HG03521 (cell line): ENCODE data around the gene FEZ2.
A peak's percentile ranks its signal among the peaks of the same experiment; 100 is the strongest.

ENCODE experiments used
- ATAC-seq: cut with Tn5 transposase; IDR thresholded peaks from one replicate; pipeline ENCODE4 v1.9.1; 2021; ENCODE audit warnings: mild to moderate bottlenecking, moderate library complexity; ENCODE audit not compliant: unreplicated experiment

The FEZ2 gene

GRCh38 chr2:36534275-36534799 lies 63.6 kb downstream of the FEZ2 start:
- no peak for ATAC-seq

GRCh38 chr2:36530983-36531354 lies 67.0 kb downstream of the FEZ2 start:
- ATAC-seq: no peak

- ATAC-seq: no peak
Observed at GRCh38 chr2:36530178-36530982, 67.6 kb downstream of the FEZ2 start.

- ATAC-seq: peak; percentile 29
Observed at GRCh38 chr2:36528766-36529392, 69.1 kb downstream of the FEZ2 start.

GRCh38 chr2:36528274-36528673 lies 69.7 kb downstream of the FEZ2 start:
- peak; percentile 83 for ATAC-seq

- ATAC-seq: no peak
Observed at GRCh38 chr2:36526226-36526625, 71.7 kb downstream of the FEZ2 start.

GRCh38 chr2:36525245-36525644 lies 72.7 kb downstream of the FEZ2 start:
- no peak for ATAC-seq

GRCh38 chr2:36523153-36523552 lies 74.8 kb downstream of the FEZ2 start:
- ATAC-seq: no peak

- no peak for ATAC-seq
Observed at GRCh38 chr2:36520431-36520830, 77.5 kb downstream of the FEZ2 start.

- ATAC-seq: no peak
Observed at GRCh38 chr2:36516136-36516870, 81.7 kb downstream of the FEZ2 start.

- no peak for ATAC-seq
Observed at GRCh38 chr2:36515538-36515937, 82.4 kb downstream of the FEZ2 start.

- ATAC-seq: no peak
Observed at GRCh38 chr2:36513661-36514060, 84.3 kb downstream of the FEZ2 start.

- ATAC-seq: no peak
Observed at GRCh38 chr2:36512705-36513104, 85.3 kb downstream of the FEZ2 start.

- no peak for ATAC-seq
Observed at GRCh38 chr2:36511858-36512603, 85.9 kb downstream of the FEZ2 start.

- no peak for ATAC-seq
Observed at GRCh38 chr2:36509075-36509474, 88.9 kb downstream of the FEZ2 start.

GRCh38 chr2:36507408-36507812 lies 90.6 kb downstream of the FEZ2 start:
- ATAC-seq: peak; percentile 75
